COLO668 (cell line): ENCODE results near the gene ZNF408.
"Not testable (repeated sequence)": the region's sequence is repeated elsewhere in the genome, so short reads cannot be mapped to it uniquely, and the experiment has no call there.

ENCODE experiments used
- DNase-seq: peaks from one replicate; lab custom pipeline; 2025; ENCODE audit not compliant: unreplicated experiment; lab: John Stamatoyannopoulos, UW

The ZNF408 gene

GRCh38 chr11:46700241-46701077 lies at the start of gene ZNF408, which contains the start of gene ARHGAP1:
ZNF408 (plus strand) TSS chr11:46701031; CDS start chr11:46701048, 17 bp downstream.
ARHGAP1 (minus strand) TSS chr11:46700619; CDS start chr11:46696107, 4,512 bp downstream.
- DNase-seq: peak; percentile 99

DNA sequence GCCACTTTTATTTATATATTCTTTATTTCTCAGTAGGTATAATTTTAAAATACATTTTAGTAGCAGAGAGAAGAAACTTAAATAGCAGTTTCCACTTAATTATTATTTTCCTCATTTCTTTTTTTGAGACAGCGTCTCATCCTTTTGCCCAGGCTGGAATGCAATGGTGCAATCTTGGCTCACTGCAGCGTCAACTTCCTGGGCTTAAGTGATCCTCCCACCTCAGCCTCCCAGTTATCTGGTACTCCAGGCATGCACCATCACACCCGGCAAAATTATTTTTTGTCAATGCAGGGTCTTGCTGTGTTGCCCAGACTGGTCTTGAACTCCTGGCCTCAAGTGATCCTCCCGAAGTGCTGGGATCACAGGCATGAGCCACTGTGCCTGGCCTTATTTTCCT lies 45.2 kb upstream of the ZNF408 start:
- no peak for DNase-seq

DNA sequence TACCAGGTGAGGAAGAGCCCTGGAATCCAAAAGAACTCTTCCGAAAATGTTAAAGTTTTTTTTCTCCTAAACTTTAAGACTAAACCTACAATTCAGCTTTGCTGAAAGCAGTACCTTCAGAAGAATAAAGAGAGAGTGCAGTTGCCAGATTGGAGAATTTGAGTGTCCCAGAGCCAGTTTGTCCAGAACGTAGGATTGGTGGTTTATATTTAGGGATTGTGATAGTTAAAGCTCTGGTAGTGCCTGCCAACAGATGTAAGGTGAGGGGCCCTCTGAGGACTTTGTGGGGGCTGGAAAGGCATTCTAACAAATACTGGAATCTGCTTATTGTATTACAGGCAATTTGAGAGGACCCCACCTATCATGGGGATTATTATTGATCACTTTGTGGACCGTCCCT lies 43.6 kb upstream of the ZNF408 start:
- no peak for DNase-seq

GRCh38 chr11:46658259-46658658 lies 42.6 kb upstream of the ZNF408 start:
- DNase-seq: no peak

GRCh38 chr11:46659908-46660307 lies 40.9 kb upstream of the ZNF408 start:
- DNase-seq: no peak

- no peak for DNase-seq
Measured at GRCh38 chr11:46661836-46662235, 39.0 kb upstream of the ZNF408 start.

DNA sequence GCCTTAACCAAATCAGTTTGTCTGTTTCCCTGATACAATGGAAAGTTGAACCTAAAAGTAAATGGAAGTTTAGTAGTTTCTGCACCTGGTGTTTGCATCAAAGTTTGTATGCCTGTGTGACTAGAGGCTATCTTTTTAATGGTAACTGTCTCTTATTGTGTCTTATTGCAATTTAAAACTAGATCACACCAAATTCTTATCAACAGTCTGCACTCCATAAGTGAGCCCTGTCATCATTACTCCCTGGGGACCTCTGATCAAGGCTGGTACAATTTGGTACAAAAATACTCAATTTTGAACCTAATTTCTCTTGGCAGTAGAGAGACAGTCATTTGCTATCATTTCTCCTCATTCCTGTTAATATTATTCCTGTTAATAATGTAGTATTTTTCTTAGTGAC lies 38.5 kb upstream of the ZNF408 start:
- DNase-seq: no peak

GRCh38 chr11:46663277-46663940 lies 37.4 kb upstream of the ZNF408 start:
- DNase-seq: no peak

DNA sequence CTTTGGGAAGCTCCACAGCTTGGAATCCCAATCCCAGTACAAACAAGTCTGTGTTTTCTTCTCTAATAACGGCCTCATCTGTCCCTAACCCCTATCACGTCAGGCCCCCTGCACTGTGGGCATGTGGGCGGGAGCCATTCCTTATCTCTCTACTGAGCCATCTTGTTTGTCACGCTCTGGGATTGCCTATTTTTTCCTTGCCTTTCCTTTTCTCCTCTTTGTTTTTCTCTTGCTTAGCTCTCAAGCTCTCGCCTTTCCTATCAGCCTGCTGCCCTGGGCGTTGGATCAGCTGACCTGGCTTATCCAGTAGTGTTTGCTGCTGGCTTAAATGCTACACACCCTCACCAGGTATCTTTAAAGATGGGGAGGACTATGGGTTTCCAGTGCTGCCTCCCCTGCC lies 36.2 kb upstream of the ZNF408 start:
- no peak for DNase-seq

- no peak for DNase-seq
Measured at GRCh38 chr11:46665356-46665755, 35.5 kb upstream of the ZNF408 start.

DNA sequence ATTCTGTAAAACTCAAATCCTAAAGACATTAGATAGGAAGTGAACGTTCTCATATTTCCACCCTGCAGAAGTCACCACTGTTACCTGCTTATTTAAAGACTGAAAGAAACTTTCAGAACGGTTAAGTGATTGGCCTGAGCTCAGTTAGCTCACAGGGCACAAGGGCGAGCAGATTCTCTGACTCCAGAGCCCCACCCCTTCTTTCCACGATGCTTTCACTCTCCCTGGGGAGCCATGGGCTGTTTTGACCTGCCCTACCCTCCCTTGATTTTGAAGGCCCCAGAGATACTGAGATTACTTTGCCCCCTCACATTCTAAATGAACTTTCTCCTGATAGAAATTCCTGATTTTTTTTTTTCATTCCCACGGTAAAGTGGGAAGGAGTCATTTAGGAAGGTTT lies 34.3 kb upstream of the ZNF408 start:
- DNase-seq: no peak

GRCh38 chr11:46667043-46667481 lies 33.8 kb upstream of the ZNF408 start:
- no peak for DNase-seq

DNA sequence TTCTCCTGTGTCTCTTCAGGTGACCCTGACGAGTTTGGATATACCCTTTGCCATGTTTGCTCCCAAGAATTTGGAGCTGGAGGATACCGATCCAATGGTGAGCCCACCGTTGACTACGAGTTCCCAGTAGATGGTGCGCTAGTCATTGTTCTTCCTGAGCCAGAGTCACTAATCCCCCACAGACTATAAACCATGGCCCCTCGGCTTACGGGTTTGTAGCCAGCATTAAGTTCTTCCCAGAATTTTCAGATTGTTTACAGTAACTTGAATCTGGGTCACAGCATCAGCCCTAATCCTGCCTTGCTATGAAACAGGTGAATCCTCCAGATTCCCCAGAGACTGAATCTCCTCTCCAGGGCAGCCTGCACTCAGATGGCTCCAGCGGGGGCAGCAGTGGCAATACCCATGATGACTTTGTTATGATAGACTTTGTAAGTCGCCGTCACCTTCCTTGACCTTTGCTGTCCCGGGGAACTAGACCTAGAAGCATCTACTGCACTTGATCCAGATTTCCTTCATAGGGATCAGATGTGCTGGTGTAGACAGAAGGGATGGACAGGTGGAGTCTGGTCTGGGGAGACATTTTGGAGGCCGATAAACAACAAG lies 32.2 kb upstream of the ZNF408 start:
- DNase-seq: no peak

GRCh38 chr11:46669711-46670139 lies 31.1 kb upstream of the ZNF408 start:
- DNase-seq: no peak

DNA sequence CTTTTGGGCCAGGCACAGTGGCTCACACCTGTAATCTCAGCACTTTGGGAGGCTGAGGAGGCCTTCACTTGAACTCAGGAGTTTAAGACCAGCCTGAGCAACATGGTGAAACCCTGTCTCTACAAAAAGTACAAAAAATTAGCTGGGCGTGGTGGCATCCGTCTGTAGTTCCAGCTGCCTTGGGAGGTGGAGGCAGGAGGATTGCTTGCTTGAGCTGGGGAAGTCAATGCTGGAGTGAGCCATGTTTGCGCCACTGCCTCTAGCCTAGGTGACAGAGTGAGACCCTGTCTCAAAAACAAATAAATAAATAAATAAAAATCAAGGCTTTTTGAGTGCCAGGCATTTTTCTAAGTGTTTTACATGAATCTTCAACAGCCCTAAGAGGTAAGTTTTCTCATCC lies 30.3 kb upstream of the ZNF408 start:
- DNase-seq: not testable (repeated sequence)

- no peak for DNase-seq
Measured at GRCh38 chr11:46671958-46672315, 28.9 kb upstream of the ZNF408 start.

DNA sequence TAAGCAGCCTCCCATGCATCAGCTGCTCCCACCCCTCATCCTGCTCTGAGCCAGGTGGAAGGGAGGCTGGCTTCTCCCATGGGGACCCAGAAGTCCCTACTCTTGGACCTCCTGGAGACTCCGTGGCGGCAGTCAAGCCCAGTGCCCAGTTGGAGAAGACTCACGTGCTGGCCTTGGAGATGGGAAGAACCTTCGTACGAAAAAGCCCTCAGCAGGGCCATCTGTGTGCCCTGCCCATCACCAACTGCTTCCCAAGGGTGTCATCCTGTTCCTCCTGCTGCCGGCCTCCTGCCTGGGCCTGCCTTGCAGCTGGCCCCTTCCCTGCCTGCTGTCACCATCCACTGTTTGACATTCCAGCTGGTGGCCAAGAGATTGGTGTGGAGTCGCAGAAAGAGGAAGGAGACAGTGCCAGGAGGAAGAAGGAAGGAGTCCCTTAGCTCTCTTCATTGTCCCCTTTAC lies 28.4 kb upstream of the ZNF408 start:
- DNase-seq: no peak

GRCh38 chr11:46673713-46674462 lies 26.9 kb upstream of the ZNF408 start:
- no peak for DNase-seq

- DNase-seq: no peak
Measured at GRCh38 chr11:46674463-46675287, 26.2 kb upstream of the ZNF408 start.

DNA sequence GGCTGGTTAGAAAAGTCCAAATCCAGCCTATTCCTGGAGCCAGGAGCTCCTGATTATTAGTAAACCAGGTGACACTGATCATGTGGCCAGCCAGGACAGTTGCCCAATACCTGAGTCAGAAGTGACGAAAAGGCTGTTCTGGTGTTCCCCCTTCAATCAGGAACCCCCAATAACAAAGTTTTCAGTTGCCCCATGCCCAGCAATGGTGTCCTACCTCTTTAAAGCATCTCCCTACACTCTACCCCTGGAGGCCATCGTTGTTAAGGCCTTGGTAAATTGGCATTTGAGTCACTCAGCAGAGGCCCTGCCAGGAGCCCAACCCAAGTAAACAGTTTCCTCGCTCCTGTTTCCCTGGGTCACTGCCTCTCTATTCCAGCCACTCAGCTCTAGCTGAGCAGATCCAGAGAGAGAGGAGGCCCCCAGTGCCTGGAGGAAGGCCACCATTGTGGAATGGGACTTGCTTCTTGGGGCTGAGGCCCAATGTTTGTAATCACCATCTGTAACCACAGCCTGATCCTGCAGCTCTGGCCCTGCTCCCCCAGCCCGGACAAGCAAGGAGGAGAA lies 25.5 kb upstream of the ZNF408 start:
- DNase-seq: no peak
